Astrocyte (in vitro differentiated cells and primary cell): ENCODE results near the gene UTP4. TPM values are rescaled to one million over a fixed set of nuclear protein-coding genes. Genes with fewer than 3 reads are reported as not detected.

Experiments used
- DNase-seq: peaks from one replicate; pipeline ENCODE4 v3.0.0-alpha.2; 2010; ENCODE audit warnings: low read depth
- FAIRE-seq: peaks from 2 replicates; lab custom pipeline; 2011; peaks lifted over from hg19 to GRCh38; lab: Jason Lieb, UNC
- H2AFZ ChIP-seq: 2 replicates; pipeline ENCODE4 v1.6.0; 2012; ENCODE audit warnings: low read depth, low read length, inconsistent platforms
- H3K27ac ChIP-seq: 2 replicates; pipeline ENCODE4 v1.5.1; 2011; ENCODE audit warnings: low read depth, low read length, inconsistent platforms
- H3K27me3 ChIP-seq: 2 replicates; pipeline ENCODE4 v1.6.0; 2011; ENCODE audit warnings: low read length, inconsistent platforms; ENCODE audit not compliant: insufficient read depth
- H3K36me3 ChIP-seq: 2 replicates; pipeline ENCODE4 v1.5.1; 2011; ENCODE audit warnings: low read length, inconsistent platforms; ENCODE audit not compliant: insufficient read depth
- H3K4me1 ChIP-seq: 2 replicates; pipeline ENCODE4 v1.5.1; 2011; ENCODE audit warnings: low read length, inconsistent platforms; ENCODE audit not compliant: insufficient read depth
- H3K4me2 ChIP-seq: 2 replicates; pipeline ENCODE4 v1.6.0; 2012; ENCODE audit warnings: low read length, inconsistent platforms
- H3K4me3 ChIP-seq: 2 replicates; pipeline ENCODE4 v1.5.1; 2011; ENCODE audit warnings: low read depth, mild to moderate bottlenecking, low read length, inconsistent platforms; ENCODE audit not compliant: insufficient read depth
- H3K79me2 ChIP-seq: 2 replicates; pipeline ENCODE4 v1.6.0; 2012; ENCODE audit warnings: mild to moderate bottlenecking, low read length, inconsistent platforms; ENCODE audit not compliant: insufficient read depth
- H3K9ac ChIP-seq: 2 replicates; pipeline ENCODE4 v1.6.0; 2012; ENCODE audit warnings: mild to moderate bottlenecking, low read length, inconsistent platforms
- H3K9me3 ChIP-seq: 2 replicates; pipeline ENCODE4 v1.5.1; 2012; ENCODE audit warnings: low read depth, mild to moderate bottlenecking, low read length, inconsistent platforms; ENCODE audit not compliant: insufficient read depth
- H4K20me1 ChIP-seq: 2 replicates; pipeline ENCODE4 v1.6.0; 2012; ENCODE audit warnings: low read length, inconsistent platforms; ENCODE audit not compliant: insufficient read depth
- H3K27ac Mint-ChIP-seq: one replicate; pipeline ENCODE4 v1.8.0; 2021; ENCODE audit warnings: mild to moderate bottlenecking, mixed read lengths; ENCODE audit not compliant: unreplicated experiment
- H3K27me3 Mint-ChIP-seq: one replicate; pipeline ENCODE4 v1.8.0; 2021; ENCODE audit warnings: low read depth, mixed read lengths; ENCODE audit not compliant: unreplicated experiment
- H3K36me3 Mint-ChIP-seq: one replicate; pipeline ENCODE4 v1.8.0; 2021; ENCODE audit warnings: low read depth, mixed read lengths; ENCODE audit not compliant: unreplicated experiment
- H3K4me1 Mint-ChIP-seq: one replicate; pipeline ENCODE4 v1.8.0; 2021; ENCODE audit warnings: low read depth, mixed read lengths; ENCODE audit not compliant: unreplicated experiment
- H3K4me3 Mint-ChIP-seq: one replicate; pipeline ENCODE4 v1.8.0; 2021; ENCODE audit warnings: mild to moderate bottlenecking, moderate library complexity, mixed read lengths; ENCODE audit not compliant: unreplicated experiment
- H3K9me3 Mint-ChIP-seq: one replicate; pipeline ENCODE4 v1.8.0; 2021; ENCODE audit warnings: mild to moderate bottlenecking, mixed read lengths; ENCODE audit not compliant: unreplicated experiment
- EZH2 ChIP-seq: IDR thresholded peaks from 2 replicates; pipeline ENCODE4 v1.6.1; 2012; ENCODE audit warnings: mild to moderate bottlenecking, low read length, inconsistent platforms; ENCODE audit not compliant: insufficient read depth
- total RNA-seq: library from RNA; stranded (reverse); gene quantifications from 2 replicates; pipeline ENCODE4 v1.2.1, GENCODE V29; 2021
- TF ChIP-seq, protein P1 (sequence below): IDR thresholded peaks from 2 replicates; pipeline ENCODE4 v1.5.1; 2011; ENCODE audit warnings: low read depth, mild to moderate bottlenecking, inconsistent platforms, low read length, moderate library complexity; ENCODE audit not compliant: insufficient read depth

Gene UTP4
- total RNA-seq, 1 donor from 2014 or later, result 69.4 TPM

DNA sequence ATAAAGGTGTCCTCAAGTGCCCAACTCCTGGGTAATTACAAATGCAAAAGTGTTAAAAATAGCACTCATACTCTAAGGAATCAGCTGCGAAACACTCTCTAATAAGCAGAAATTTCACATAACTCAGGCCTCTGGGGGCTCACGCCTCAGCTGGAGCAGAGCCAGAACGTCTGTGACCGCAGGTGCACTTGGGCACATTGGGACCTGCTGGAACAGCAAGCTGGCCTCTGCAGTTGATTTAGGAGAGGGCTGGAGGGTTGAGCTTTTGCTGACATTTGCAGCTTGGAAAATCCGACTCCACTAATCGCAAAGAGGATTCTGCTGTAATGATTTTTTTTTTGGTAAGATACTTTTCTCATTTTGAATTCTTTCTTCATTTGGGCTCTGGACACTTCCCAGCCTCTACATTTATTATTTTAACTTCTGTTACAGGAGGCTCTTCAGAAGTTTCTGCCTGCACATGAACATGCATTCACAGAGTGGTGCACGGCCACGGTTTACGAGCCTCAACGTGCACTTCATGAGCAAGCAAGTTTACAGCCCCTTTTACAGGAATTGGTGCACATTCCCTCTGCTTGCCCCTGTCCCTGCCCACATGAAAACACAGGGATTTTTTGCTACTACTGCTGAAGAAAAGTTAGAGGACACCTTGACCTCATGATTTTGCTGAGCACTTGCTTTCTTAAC, 50.4 kb downstream of the UTP4 start:
- Mint-ChIP-seq H3K4me3 (no peak overlapping the region), H3K27me3 (no peaks in the 10 kb centered on the region), H3K9me3 (no peaks in the 10 kb centered on the region), H3K36me3 (peaks cover 2% of the 10 kb centered on the region), H3K4me1 (peaks cover 10% of the 10 kb centered on the region), H3K27ac (no peak overlapping the region)
- Histone ChIP-seq H3K27ac (no peak overlapping the region), H3K4me2 (no peak overlapping the region), H3K9ac (no peak overlapping the region), H3K9me3 (no peaks in the 10 kb centered on the region), H3K36me3 (no peaks in the 10 kb centered on the region), H3K27me3 (no peaks in the 10 kb centered on the region), H3K79me2 (peaks cover 6% of the 10 kb centered on the region), H4K20me1 (peaks cover 1% of the 10 kb centered on the region), H2AFZ (no peak overlapping the region), H3K4me1 (peaks cover 22% of the 10 kb centered on the region), H3K4me3 (no peak overlapping the region)
- no peak for DNase-seq
- no peak for FAIRE-seq
- TF ChIP-seq, protein P1, sequence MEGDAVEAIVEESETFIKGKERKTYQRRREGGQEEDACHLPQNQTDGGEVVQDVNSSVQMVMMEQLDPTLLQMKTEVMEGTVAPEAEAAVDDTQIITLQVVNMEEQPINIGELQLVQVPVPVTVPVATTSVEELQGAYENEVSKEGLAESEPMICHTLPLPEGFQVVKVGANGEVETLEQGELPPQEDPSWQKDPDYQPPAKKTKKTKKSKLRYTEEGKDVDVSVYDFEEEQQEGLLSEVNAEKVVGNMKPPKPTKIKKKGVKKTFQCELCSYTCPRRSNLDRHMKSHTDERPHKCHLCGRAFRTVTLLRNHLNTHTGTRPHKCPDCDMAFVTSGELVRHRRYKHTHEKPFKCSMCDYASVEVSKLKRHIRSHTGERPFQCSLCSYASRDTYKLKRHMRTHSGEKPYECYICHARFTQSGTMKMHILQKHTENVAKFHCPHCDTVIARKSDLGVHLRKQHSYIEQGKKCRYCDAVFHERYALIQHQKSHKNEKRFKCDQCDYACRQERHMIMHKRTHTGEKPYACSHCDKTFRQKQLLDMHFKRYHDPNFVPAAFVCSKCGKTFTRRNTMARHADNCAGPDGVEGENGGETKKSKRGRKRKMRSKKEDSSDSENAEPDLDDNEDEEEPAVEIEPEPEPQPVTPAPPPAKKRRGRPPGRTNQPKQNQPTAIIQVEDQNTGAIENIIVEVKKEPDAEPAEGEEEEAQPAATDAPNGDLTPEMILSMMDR, result no peak
- TF ChIP-seq EZH2, result no peak

DNA sequence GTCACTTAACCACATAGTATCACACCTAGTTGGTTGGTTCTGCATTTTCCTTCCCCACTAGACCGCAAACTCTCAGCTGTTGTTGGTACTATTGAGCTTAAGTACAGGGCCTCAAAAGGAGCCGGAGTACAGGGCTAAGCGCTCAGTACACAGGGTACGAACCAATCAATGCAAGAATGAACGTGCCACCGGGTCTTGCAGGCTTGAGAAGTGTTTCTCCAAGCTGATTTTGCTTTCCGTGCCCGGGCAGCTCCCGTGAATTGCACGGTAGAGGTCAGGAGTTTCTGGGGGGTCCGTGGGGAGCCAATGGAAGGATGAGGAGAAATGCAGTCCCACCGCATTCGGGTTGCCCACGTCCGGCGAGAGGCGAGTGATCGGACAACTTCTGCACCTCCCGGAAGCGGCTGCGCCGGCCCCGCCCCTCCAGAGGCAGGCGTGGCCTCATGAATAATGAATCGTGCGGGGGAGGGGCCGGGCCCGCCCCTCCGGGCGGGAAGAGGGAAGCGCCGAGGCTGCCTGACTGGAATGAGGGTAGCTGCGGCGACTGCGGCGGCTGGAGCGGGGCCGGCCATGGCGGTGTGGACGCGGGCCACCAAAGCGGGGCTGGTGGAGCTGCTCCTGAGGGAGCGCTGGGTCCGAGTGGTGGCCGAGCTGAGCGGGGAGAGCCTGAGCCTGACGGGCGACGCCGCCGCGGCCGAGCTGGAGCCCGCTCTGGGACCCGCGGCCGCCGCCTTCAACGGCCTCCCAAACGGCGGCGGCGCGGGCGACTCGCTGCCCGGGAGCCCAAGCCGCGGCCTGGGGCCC, 54.4 kb downstream of the UTP4 start, which contains the start of gene SNTB2:
SNTB2 (plus strand) TSS at position 523 of the 804 bp plus-strand sequence; CDS start at position 526, 3 bp downstream.
- Histone ChIP-seq H3K27ac (peak within 1 kb of the TSS; percentile 75), H3K9ac (peak within 1 kb of the TSS; percentile 83), H3K4me1 (peaks cover 30% of the 10 kb centered on the region), H3K27me3 (no peaks in the 10 kb centered on the region), H2AFZ (peak within 1 kb of the TSS; percentile 86), H4K20me1 (peaks cover 39% of the 10 kb centered on the region), H3K36me3 (no peaks in the 10 kb centered on the region), H3K79me2 (peaks cover 44% of the 10 kb centered on the region), H3K4me3 (peak within 1 kb of the TSS; percentile 95), H3K4me2 (peak within 1 kb of the TSS; percentile 92), H3K9me3 (no peaks in the 10 kb centered on the region)
- H3K36me3 Mint-ChIP-seq, result peaks cover 4% of the 10 kb centered on the region
- no peaks in the 10 kb centered on the region for H3K27me3 Mint-ChIP-seq
- peak within 1 kb of the TSS; percentile 90 for H3K4me3 Mint-ChIP-seq
- peak; percentile 69 for DNase-seq
- H3K27ac Mint-ChIP-seq, result peak within 1 kb of the TSS; percentile 91
- no peak for TF ChIP-seq EZH2
- TF ChIP-seq, protein P1, result no peak
- no peaks in the 10 kb centered on the region for H3K9me3 Mint-ChIP-seq
- peaks cover 22% of the 10 kb centered on the region for H3K4me1 Mint-ChIP-seq
- FAIRE-seq, result no peak
